PC-3 (cell line): ENCODE data around the gene CHD5. TPM values are rescaled to one million over a fixed set of nuclear protein-coding genes. Genes with fewer than 3 reads are reported as not detected.

Source experiments
- ATAC-seq: fragments of 200-7000 bp; cut with Tn5 transposase; 2 replicates; pipeline ENCODE4 v1.9.1; 2020; ENCODE audit warnings: mild to moderate bottlenecking, moderate library complexity
- BruUV-seq: library from RNA; stranded (reverse); fragments of 400-500 nt; replicated peaks from 2 replicates; lab custom pipeline; 2021; lab: Mats Ljungman, UMichigan
- CTCF ChIA-PET: fragments of 300-600 bp; sonication (Branson Sonifier 250); formaldehyde crosslinking; loops from one replicate; lab custom pipeline; 2022; ENCODE audit warnings: antibody characterized with exemption; lab: Charles Lee
- POLR2A ChIA-PET: fragments of 300-600 bp; sonication (Branson Sonifier 250); formaldehyde crosslinking; loops from one replicate; lab custom pipeline; 2022; ENCODE audit warnings: antibody characterized with exemption; ENCODE audit not compliant: unreplicated experiment; lab: Charles Lee
- DNase-seq: peaks from one replicate; pipeline ENCODE4 v3.0.0-alpha.2; 2015
- H2AFZ ChIP-seq: fragments of 300-600 bp; sonication (generic); 2 replicates; pipeline ENCODE4 v1.6.0; 2016; ENCODE audit warnings: antibody characterized with exemption, low read length
- H3F3A ChIP-seq: fragments of 300-600 bp; sonication (generic); one replicate; pipeline ENCODE4 v1.6.0; 2017; ENCODE audit warnings: antibody characterized with exemption, low read length, control low read depth, mild to moderate bottlenecking; ENCODE audit not compliant: unreplicated experiment
- H3K27ac ChIP-seq: fragments of 300-600 bp; sonication (generic); 2 replicates; pipeline ENCODE4 v1.5.1; 2016; ENCODE audit warnings: mild to moderate bottlenecking, low read length
- H3K27me3 ChIP-seq: fragments of 300-600 bp; sonication (generic); 2 replicates; pipeline ENCODE4 v1.6.1; 2016; ENCODE audit warnings: low read length, mixed read lengths
- H3K36me3 ChIP-seq: fragments of 300-600 bp; sonication (generic); 2 replicates; pipeline ENCODE4 v1.6.1; 2016; ENCODE audit warnings: low read depth, mixed run types, low read length, mixed read lengths
- H3K4me1 ChIP-seq: fragments of 300-600 bp; sonication (generic); 2 replicates; pipeline ENCODE4 v1.5.1; 2016; ENCODE audit warnings: low read length; ENCODE audit not compliant: insufficient read depth
- H3K4me2 ChIP-seq: fragments of 300-600 bp; sonication (generic); 2 replicates; pipeline ENCODE4 v1.6.0; 2016; ENCODE audit warnings: low read length
- H3K4me3 ChIP-seq: fragments of 300-600 bp; sonication (generic); 2 replicates; pipeline ENCODE4 v1.5.1; 2016; ENCODE audit warnings: mild to moderate bottlenecking, low read length, mixed read lengths
- H3K79me2 ChIP-seq: fragments of 300-600 bp; sonication (generic); 2 replicates; pipeline ENCODE4 v1.6.1; 2017; ENCODE audit warnings: low read length, mixed read lengths
- H3K9ac ChIP-seq: fragments of 300-600 bp; sonication (generic); 2 replicates; pipeline ENCODE4 v1.6.0; 2016; ENCODE audit warnings: mild to moderate bottlenecking, low read length
- H3K9me2 ChIP-seq: fragments of 300-600 bp; sonication (generic); replicated peaks from 2 replicates; pipeline ENCODE4 v1.6.1; 2016; ENCODE audit warnings: mixed run types, low read length, mixed read lengths
- H3K9me3 ChIP-seq: fragments of 300-600 bp; sonication (generic); 2 replicates; pipeline ENCODE4 v1.6.1; 2016; ENCODE audit warnings: low read length, mixed read lengths
- H4K20me1 ChIP-seq: fragments of 300-600 bp; sonication (generic); 2 replicates; pipeline ENCODE4 v1.6.1; 2016; ENCODE audit warnings: low read length, mixed read lengths
- EZH2 ChIP-seq: fragments of 300-600 bp; sonication (generic); IDR thresholded peaks from one replicate; pipeline ENCODE4 v1.6.1; 2017; ENCODE audit warnings: antibody characterized with exemption, mild to moderate bottlenecking, low read length; ENCODE audit not compliant: unreplicated experiment
- EZH2phosphoT487 ChIP-seq: fragments of 300-600 bp; sonication (generic); IDR thresholded peaks from 2 replicates; pipeline ENCODE4 v1.6.1; 2018; ENCODE audit warnings: mild to moderate bottlenecking, antibody characterized with exemption, low read length, borderline replicate concordance
- intact Hi-C: fragments of 100-400 bp; cut with micrococcal nuclease; formaldehyde crosslinking; loops from 2 replicates; pipeline ENCODE4 v1.9.0; 2023
- total RNA-seq: library from RNA; depleted of rRNA; stranded (reverse); fragments of >200 nt; gene quantifications from 2 replicates; pipeline ENCODE4 v1.2.3, GENCODE V29; 2014
- TF ChIP-seq, protein P1 (sequence below): fragments of 300-600 bp; sonication (generic); conservative IDR thresholded peaks from 2 replicates; pipeline ENCODE4 v1.5.1; 2017; ENCODE audit warnings: antibody characterized with exemption, low read depth, mild to moderate bottlenecking, low read length

The CHD5 gene
- total RNA-seq, 1 experiment from 2014 or later = 0.55 TPM

DNA sequence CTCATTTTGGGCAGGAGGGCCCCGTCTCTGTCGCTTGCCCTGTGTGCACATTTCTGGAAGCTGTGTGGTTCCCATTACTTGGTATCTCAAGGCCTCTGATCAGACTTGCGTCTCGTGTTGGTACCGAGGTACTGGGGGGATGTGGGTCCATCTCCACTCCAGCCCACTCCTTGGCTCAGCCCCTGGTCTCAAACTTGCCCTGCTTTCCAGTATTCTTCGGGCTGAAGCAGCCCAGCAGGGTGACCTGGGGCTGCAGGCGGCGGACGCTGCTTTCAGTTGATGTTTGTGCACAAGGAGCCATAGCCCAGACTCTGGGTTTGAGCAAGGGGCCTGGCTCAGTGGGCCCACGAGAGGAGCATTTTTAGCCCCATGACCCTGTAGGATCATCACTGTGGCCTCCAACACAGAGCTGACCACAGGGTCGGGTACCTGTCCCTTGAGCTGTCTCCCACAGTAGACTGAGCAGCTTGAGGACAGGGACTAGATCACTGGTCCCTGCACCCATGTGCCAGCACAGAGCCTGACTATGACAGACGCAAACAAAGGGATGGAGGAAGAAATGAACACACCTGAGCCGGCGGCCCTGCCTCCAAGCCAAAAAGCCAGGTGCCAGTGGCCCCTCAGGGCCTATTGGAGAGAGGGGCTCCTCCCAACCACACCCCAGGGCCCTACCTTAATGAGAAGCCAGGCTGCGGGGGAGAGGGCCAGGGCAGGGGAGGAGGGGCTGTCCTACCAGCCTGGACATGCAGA, 46.8 kb downstream of the CHD5 start:
- CTCF ChIA-PET = no interaction called here
- H4K20me1 ChIP-seq = no peaks in the 10 kb centered on the region
- no TSS peak for BruUV-seq
- POLR2A ChIA-PET = no interaction called here
- H3K27ac ChIP-seq = no peak overlapping the region
- H3K4me3 ChIP-seq = no peak overlapping the region
- no peaks in the 10 kb centered on the region for H3K27me3 ChIP-seq
- H3K79me2 ChIP-seq = no peaks in the 10 kb centered on the region
- no peaks in the 10 kb centered on the region for H3F3A ChIP-seq
- no peaks in the 10 kb centered on the region for H3K4me1 ChIP-seq
- TF ChIP-seq, protein P1, sequence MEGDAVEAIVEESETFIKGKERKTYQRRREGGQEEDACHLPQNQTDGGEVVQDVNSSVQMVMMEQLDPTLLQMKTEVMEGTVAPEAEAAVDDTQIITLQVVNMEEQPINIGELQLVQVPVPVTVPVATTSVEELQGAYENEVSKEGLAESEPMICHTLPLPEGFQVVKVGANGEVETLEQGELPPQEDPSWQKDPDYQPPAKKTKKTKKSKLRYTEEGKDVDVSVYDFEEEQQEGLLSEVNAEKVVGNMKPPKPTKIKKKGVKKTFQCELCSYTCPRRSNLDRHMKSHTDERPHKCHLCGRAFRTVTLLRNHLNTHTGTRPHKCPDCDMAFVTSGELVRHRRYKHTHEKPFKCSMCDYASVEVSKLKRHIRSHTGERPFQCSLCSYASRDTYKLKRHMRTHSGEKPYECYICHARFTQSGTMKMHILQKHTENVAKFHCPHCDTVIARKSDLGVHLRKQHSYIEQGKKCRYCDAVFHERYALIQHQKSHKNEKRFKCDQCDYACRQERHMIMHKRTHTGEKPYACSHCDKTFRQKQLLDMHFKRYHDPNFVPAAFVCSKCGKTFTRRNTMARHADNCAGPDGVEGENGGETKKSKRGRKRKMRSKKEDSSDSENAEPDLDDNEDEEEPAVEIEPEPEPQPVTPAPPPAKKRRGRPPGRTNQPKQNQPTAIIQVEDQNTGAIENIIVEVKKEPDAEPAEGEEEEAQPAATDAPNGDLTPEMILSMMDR = no peak
- TF ChIP-seq EZH2 = no peak
- no peak for TF ChIP-seq EZH2phosphoT487
- no peaks in the 10 kb centered on the region for H3K9me2 ChIP-seq
- no peaks in the 10 kb centered on the region for H3K9me3 ChIP-seq
- H3K9ac ChIP-seq = no peak overlapping the region
- no peak overlapping the region for H2AFZ ChIP-seq
- no peak for ATAC-seq
- no peaks in the 10 kb centered on the region for H3K36me3 ChIP-seq
- intact Hi-C loops = no loop called here
- no peak overlapping the region for H3K4me2 ChIP-seq
- DNase-seq = no peak

DNA sequence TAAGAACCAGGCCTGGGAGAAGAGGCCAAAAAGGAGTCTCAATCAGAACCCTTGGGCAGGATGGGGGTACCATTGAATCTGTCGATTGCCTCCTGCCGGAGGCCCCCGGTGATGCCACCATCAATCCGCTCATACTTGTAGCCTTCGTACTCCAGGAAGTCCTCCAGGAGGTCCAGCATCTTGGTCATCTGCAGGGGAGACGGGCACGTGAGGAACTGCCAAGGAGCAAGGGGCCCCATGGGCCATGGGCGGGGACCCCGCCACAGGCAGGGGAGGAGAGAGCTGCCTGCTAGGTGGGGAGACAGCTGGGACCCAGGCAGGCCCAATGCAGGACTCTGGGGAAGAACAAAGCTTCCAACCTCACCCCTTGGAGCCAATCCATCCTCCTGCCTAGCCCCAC, 48.6 kb downstream of the CHD5 start:
- Histone ChIP-seq H3K27ac (no peak overlapping the region), H3K36me3 (no peaks in the 10 kb centered on the region), H3F3A (no peaks in the 10 kb centered on the region), H3K4me1 (no peaks in the 10 kb centered on the region), H3K4me3 (no peak overlapping the region), H3K27me3 (no peaks in the 10 kb centered on the region), H3K9me2 (no peaks in the 10 kb centered on the region), H3K9me3 (no peaks in the 10 kb centered on the region), H2AFZ (no peak overlapping the region), H3K4me2 (no peak overlapping the region), H4K20me1 (no peaks in the 10 kb centered on the region), H3K9ac (no peak overlapping the region), H3K79me2 (no peaks in the 10 kb centered on the region)
- CTCF ChIA-PET = no interaction called here
- POLR2A ChIA-PET = no interaction called here
- intact Hi-C loops = no loop called here
- TF ChIP-seq EZH2 = no peak
- TF ChIP-seq, protein P1 = no peak
- TF ChIP-seq EZH2phosphoT487 = no peak
- no peak for ATAC-seq
- DNase-seq = no peak
- no TSS peak for BruUV-seq

DNA sequence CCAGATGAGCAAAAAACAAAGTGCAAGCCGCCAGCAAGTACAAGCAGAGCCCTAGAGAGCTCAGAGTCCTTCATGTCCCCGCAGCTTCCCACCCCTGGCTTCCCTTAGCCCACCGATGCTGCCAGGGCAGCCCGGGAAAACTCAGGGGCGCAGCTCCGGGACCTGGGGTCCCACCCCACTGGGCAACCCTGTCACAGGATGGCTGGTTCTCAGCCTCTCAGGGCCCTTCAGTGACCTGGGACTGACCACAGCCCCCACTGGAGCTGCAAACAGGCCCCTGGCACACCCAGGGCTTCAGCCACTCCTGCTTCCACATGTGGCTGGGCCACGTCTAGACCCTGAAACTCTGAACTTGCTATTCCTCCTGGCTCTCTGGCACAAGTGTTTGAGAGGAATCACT, 49.5 kb downstream of the CHD5 start:
- POLR2A ChIA-PET = no interaction called here
- Histone ChIP-seq H3K9me2 (no peaks in the 10 kb centered on the region), H3K79me2 (no peaks in the 10 kb centered on the region), H4K20me1 (no peaks in the 10 kb centered on the region), H3K4me3 (no peak overlapping the region), H2AFZ (no peak overlapping the region), H3K27ac (no peak overlapping the region), H3K4me2 (no peak overlapping the region), H3K36me3 (no peaks in the 10 kb centered on the region), H3K9me3 (no peaks in the 10 kb centered on the region), H3K4me1 (no peaks in the 10 kb centered on the region), H3K9ac (no peak overlapping the region), H3F3A (no peaks in the 10 kb centered on the region), H3K27me3 (no peaks in the 10 kb centered on the region)
- TF ChIP-seq EZH2 (no peak), EZH2phosphoT487 (no peak)
- TF ChIP-seq, protein P1 = no peak
- CTCF ChIA-PET = interaction anchor here (0.6 kb wide), 1 partner anchor 107 kb away, joined by 3 read pairs; no protein-coding TSS in a partner anchor
- intact Hi-C loops = no loop called here
- ATAC-seq (no peak), DNase-seq (no peak)
- BruUV-seq = no TSS peak
